GM12891 (cell line): ENCODE data around the gene SENP1.

Source experiments
- PAX5 ChIP-seq: IDR thresholded peaks from 2 replicates; pipeline ENCODE4 v1.6.1; 2011; ENCODE audit warnings: low read length, moderate library complexity, mild to moderate bottlenecking; ENCODE audit not compliant: insufficient read depth, severe bottlenecking
- POLR2A ChIP-seq: IDR thresholded peaks from 2 replicates; pipeline ENCODE4 v1.6.1; 2011; ENCODE audit warnings: low read depth, low read length, control low read depth
- POLR2AphosphoS5 ChIP-seq: IDR thresholded peaks from 2 replicates; pipeline ENCODE4 v1.6.1; 2011; ENCODE audit warnings: low read depth, low read length, control low read depth
- POU2F2 ChIP-seq: IDR thresholded peaks from 2 replicates; pipeline ENCODE4 v1.6.1; 2011; ENCODE audit warnings: low read depth, mild to moderate bottlenecking, control low read depth, low read length, moderate library complexity
- TAF1 ChIP-seq: IDR thresholded peaks from 2 replicates; pipeline ENCODE4 v1.6.1; 2011; ENCODE audit warnings: low read depth, low read length, control low read depth

- TF ChIP-seq POLR2A (no peak), TAF1 (no peak), POLR2AphosphoS5 (no peak), POU2F2 (no peak), PAX5 (no peak)
Measured at GRCh38 chr12:48024735-48025134, 81.1 kb downstream of the SENP1 start.
